Sigmoid colon (tissue), 4 donors: ENCODE measurements around the gene FUBP3.

Experiments used
- CTCF ChIP-seq, 4 experiments: fragments of 450-650 bp in 3 of 4; fragments of 200-600 bp in 1 of 4; IDR thresholded peaks; one replicate each; pipeline ENCODE4 v1.5.1; 2016 to 2019; ENCODE audit warnings: antibody characterized with exemption in 4 of 4, mild to moderate bottlenecking in 3 of 4, moderate library complexity in 2 of 4
- EP300 ChIP-seq, 4 donors: sonication (generic); formaldehyde crosslinking; IDR thresholded peaks; one replicate each; pipeline ENCODE4 v1.6.1; 2017; ENCODE audit warnings: antibody characterized with exemption in 4 of 4
- POLR2AphosphoS5 ChIP-seq, 4 donors: sonication (generic); formaldehyde crosslinking; IDR thresholded peaks; one replicate each; pipeline ENCODE4 v1.6.1; 2017; ENCODE audit warnings: antibody characterized with exemption in 4 of 4

GRCh38 chr9:130687615-130688014, 108.2 kb downstream of the FUBP3 start:
- TF ChIP-seq CTCF (IDR thresholded peaks at IDR 0.05) (no peak), EP300 (IDR thresholded peaks at IDR 0.05) (no peak), POLR2AphosphoS5 (IDR thresholded peaks at IDR 0.05) (no peak)
